NCI-H2227 treated with DMSO at 0.1 percent for 48 hours (cell line): ENCODE data around the gene PLCG1.
A peak's percentile ranks its signal among the peaks of the same experiment; 100 is the strongest.
"Not testable (repeated sequence)": the region's sequence is repeated elsewhere in the genome, so short reads cannot be mapped to it uniquely, and the experiment has no call there.

Experiments
- DNase-seq: peaks from one replicate; lab custom pipeline; 2025; lab: John Stamatoyannopoulos, UW

The PLCG1 gene

DNA sequence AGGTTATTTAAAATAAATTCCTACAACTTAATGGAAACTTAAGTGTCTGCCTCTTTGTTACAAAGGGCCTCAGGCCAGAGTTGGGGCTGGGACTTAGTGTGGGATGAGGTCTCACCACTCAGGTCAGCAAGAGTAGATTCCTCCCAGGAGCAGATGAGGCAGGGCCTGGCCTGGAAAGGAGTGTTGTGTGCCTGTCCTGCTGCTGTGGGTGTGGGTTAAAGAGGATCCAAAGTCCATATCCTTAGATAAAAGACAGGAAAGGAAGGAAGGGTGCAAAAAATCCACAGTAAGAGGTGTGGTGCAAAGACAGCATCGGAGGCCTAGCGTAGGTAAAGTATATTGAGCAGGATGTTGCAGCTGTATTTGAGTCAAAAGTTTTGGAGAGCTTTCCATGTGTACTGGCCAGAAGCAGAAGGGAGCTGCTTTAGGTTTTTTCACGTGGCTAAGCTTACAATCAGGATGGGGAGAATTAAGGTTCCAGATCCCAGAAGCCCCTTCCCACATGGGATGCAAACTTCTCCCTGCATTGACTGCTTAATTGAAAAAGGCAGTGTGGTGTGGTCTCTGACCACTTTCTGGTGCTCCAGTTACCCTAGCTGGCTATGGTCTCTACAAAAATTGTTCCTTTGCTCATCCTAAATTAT is 12.8 kb upstream of the PLCG1 start:
- DNase-seq = no peak

DNA sequence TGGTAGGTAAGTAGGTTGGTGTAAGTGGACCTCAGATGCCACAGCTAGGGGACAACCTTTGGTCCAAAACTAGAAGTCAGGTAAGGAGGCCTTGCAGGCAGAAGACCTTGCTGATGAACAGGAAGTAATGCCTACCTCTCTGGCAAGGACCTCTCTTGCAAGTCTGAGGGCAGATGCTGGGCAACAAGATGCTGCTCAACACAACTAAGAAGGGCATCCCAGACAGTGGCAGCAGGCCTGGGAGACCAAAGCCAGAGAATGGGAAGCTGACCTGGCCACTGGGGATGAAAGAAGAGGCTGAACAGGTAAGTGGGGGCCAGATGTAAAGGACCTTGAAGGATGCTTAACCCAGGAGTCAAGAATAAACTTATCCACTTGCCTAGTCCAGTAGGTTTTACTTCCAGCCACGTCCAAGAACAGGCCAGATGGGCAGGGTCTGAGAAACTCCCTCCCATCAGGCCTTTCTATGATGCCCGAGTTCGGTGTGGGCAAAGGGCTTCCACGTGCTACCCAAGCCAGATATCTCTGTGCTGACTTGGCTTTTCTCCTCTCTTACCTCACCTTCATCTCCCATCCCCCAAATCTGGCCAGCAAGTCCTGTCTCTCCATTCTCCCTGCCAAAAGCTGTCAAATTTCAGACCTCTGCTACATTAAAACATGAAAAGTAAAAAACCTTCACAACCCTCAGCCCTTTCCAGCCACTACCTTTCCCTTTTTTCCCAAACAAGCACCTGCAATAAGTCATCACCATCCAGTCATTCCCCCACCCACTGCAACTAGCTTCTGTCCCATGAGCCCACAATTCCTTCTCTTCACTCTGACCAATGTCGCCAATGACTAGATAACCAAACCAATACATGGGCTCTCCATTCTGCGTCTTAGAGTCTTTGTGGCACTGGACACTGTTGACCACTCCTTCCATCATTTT is 11.5 kb upstream of the PLCG1 start:
- DNase-seq = no peak

- no peak for DNase-seq
Observed at GRCh38 chr20:41126719-41127118, 10.6 kb upstream of the PLCG1 start.

GRCh38 chr20:41128317-41128716 is 9.0 kb upstream of the PLCG1 start:
- not testable (repeated sequence) for DNase-seq

- DNase-seq = no peak
Observed at GRCh38 chr20:41131594-41132387, 5.6 kb upstream of the PLCG1 start.

GRCh38 chr20:41132388-41132775 is 5.0 kb upstream of the PLCG1 start:
- not testable (repeated sequence) for DNase-seq

GRCh38 chr20:41133709-41134361 is 3.5 kb upstream of the PLCG1 start:
- no peak for DNase-seq

- no peak for DNase-seq
Observed at GRCh38 chr20:41134362-41135186, 2.8 kb upstream of the PLCG1 start.

GRCh38 chr20:41135187-41135887 is 2.0 kb upstream of the PLCG1 start:
- DNase-seq = no peak

GRCh38 chr20:41135888-41136679 is 1.3 kb upstream of the PLCG1 start:
- DNase-seq = no peak

DNA sequence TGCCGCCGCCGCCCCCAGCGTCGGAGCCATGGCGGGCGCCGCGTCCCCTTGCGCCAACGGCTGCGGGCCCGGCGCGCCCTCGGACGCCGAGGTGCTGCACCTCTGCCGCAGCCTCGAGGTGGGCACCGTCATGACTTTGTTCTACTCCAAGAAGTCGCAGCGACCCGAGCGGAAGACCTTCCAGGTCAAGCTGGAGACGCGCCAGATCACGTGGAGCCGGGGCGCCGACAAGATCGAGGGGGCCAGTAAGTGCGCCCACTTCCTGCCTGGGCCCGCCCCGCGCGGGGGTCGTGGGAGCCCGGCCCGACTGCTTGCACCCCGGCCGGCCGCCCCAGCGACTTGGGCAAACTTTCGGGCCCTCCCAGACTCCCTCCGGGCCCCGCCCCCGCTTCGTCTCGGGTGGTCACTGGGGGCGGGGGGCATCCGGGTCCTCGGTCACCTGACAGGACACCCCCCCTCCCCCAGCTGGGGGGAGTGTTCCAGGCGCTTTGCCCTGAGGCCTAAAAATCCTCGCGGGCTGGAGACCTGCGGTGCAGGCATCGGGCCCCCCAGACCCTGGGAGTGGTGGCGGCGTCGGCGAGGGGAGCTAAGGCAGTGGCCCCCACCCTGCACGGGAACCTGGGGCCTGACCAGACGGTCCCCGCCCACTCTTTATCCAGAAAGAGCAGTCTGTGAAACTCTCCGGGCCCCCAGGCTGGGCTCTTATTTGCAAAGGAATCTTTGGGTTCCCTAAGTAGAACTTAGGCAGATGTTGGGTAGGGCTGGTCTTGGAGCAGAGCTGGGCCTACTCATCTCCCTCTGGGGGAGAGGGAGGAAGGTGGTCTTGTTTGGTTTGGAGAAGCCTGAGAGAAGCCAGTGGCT is 501 bp downstream of the PLCG1 start:
- DNase-seq = peak; percentile 28

GRCh38 chr20:41138475-41139226 is 1.3 kb downstream of the PLCG1 start:
- no peak for DNase-seq

- no peak for DNase-seq
Observed at GRCh38 chr20:41139227-41140093, 2.1 kb downstream of the PLCG1 start.

DNA sequence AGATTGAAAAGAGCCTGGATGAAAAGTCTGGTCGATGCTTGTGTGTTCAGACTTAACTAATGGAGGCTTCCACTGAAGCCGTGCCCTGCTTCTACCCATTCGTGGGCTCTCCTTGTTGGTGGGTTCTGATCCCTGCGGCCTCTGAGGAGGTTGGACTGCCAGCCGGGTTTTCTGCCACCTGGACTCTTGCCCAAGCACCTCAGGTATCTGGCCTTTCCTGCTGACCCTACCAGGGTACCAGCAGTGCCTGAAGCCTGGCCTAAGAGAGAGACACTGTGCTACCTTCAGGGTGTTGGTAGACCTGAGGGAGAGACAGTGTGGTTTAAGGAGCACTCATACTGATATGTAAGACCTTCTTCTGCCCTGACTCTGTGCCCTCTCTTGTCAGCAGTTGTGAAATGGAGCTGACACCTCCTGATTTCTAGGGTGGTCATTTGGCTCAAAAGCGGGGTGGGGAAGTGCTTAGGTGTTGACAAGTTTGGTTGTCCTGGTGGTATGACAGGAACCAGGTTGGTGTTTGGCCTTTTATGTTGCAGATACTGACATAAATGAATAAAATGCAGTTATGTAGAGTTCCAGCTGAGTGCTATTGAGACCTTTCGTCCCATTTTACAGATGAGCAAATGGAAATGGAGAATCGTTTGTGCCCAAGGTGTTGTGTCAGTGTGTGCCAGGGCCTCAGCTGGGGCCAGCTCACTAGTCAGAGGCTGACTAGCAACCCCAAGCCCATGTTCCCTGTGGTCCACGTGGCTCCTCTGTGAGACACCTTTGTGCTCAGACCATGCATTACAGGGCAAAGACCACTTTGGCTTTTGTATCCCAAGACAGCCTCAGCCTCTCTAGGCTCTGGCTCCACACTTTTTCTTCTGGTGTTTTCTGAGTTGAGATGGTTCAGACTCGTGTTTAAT is 3.1 kb downstream of the PLCG1 start:
- no peak for DNase-seq

- no peak for DNase-seq
Observed at GRCh38 chr20:41141153-41141815, 3.9 kb downstream of the PLCG1 start.
